Transverse colon (tissue), 4 donors: ENCODE data around the gene NRGN. TPM values are rescaled to one million over a fixed set of nuclear protein-coding genes. Genes with fewer than 3 reads are reported as not detected.

Experiments used
- DNase-seq: peaks from one replicate; pipeline ENCODE4 v3.0.0-alpha.2; 2019
- H3K27ac ChIP-seq, 4 donors: fragments of 200-600 bp; sonication (generic); 2 replicates each; pipeline ENCODE4 v1.5.1; 2016 to 2018; ENCODE audit warnings: inconsistent platforms in 4 of 4
- H3K27me3 ChIP-seq: fragments of 200-600 bp; sonication (generic); 2 replicates; pipeline ENCODE4 v1.5.1; 2017; ENCODE audit warnings: inconsistent platforms
- H3K36me3 ChIP-seq, 4 donors: fragments of 200-600 bp; sonication (generic); 2 replicates each; pipeline ENCODE4 v1.5.1; 2017 to 2019; ENCODE audit warnings: inconsistent platforms in 4 of 4
- H3K4me1 ChIP-seq, 4 donors: fragments of 200-600 bp; sonication (generic); 2 replicates each; pipeline ENCODE4 v1.5.1; 2017 to 2020; ENCODE audit warnings: inconsistent platforms in 4 of 4
- H3K4me3 ChIP-seq, 4 donors: fragments of 200-600 bp; sonication (generic); 1 replicate in 1 of 4; 2 replicates in 3 of 4; pipeline versions ENCODE4 v1.5.1 to v1.6.1; 2017 to 2019; ENCODE audit warnings: inconsistent platforms in 4 of 4
- H3K9me3 ChIP-seq, 2 donors: fragments of 200-600 bp; sonication (generic); 2 replicates each; pipeline ENCODE4 v1.5.1; 2017 to 2019; ENCODE audit warnings: inconsistent platforms in 2 of 2
- CTCF ChIP-seq, 5 experiments: fragments of 200-600 bp in 3 of 5; fragments of 450-650 bp in 2 of 5; sonication (generic) in 3 of 5; IDR thresholded peaks; 1 replicate in 2 of 5; 2 replicates in 3 of 5; pipeline ENCODE4 v1.5.1; 2016 to 2017; ENCODE audit warnings: antibody characterized with exemption in 5 of 5, inconsistent platforms in 3 of 5, mild to moderate bottlenecking in 2 of 5, moderate library complexity in 1 of 5
- EP300 ChIP-seq: sonication (generic); formaldehyde crosslinking; IDR thresholded peaks from one replicate; pipeline ENCODE4 v1.6.1; 2017; ENCODE audit warnings: antibody characterized with exemption, low read depth
- POLR2A ChIP-seq: fragments of 450-650 bp; IDR thresholded peaks from one replicate; pipeline ENCODE4 v1.6.1; 2016; ENCODE audit warnings: antibody characterized with exemption, mild to moderate bottlenecking, moderate library complexity
- POLR2AphosphoS5 ChIP-seq, 3 donors: sonication (generic); formaldehyde crosslinking; IDR thresholded peaks; one replicate each; pipeline ENCODE4 v1.6.1; 2016; ENCODE audit warnings: antibody characterized with exemption in 3 of 3
- WGBS, 2 donors: methylation state at CpG; one replicate each; pipeline ENCODE4 v1.1.5; 2018; ENCODE audit warnings: low coverage in 1 of 2; 5-methylcytosine and 5-hydroxymethylcytosine counted together
- in situ Hi-C, 4 donors: fragments of 200-750 bp; cut with MboI; loops; one replicate each; pipeline versions ENCODE4 v1.15.0 to v1.15.1; 2017; ENCODE audit warnings: low sequenced_read_pairs in 3 of 4, low pct_ligation_motif_present in 1 of 4, low pct_unique_long_range_greater_than_20kb in 1 of 4
- intact Hi-C: fragments of 100-400 bp; cut with DNase I; formaldehyde crosslinking; loops from one replicate; pipeline ENCODE4 v1.15.1; 2023; ENCODE audit warnings: low total_unique reads
- total RNA-seq, 4 donors: library from RNA; depleted of rRNA; stranded (reverse); fragments of >200 nt; gene quantifications; one replicate each; pipeline ENCODE4 v1.1.0, GENCODE V29; 2016

The NRGN gene
- total RNA-seq, 4 donors from 2014 or later = 0.96 to 1.5 TPM; not detected in 2

- Histone ChIP-seq H3K9me3 (no peaks in the 10 kb centered on the region), H3K4me3 (no peak overlapping the region), H3K4me1 (no peaks in the 10 kb centered on the region), H3K36me3 (peaks cover 0 to 3% (median 0%) of the 10 kb centered on the region in 4 donors), H3K27ac (no peak overlapping the region), H3K27me3 (no peaks in the 10 kb centered on the region)
- no peak for TF ChIP-seq CTCF (IDR thresholded peaks at IDR 0.05)
- TF ChIP-seq EP300 = no peak
- TF ChIP-seq POLR2AphosphoS5 (IDR thresholded peaks at IDR 0.05) = no peak
- TF ChIP-seq POLR2A = no peak
- DNase-seq = no peak
- intact Hi-C loops = no loop called here
- WGBS, 2 donors = 93 to 98% methylated on average over 4 to 7 of the region's 7 CpGs
- in situ Hi-C loops = no loop called here
These were observed 37.3 kb downstream of the NRGN start for GRCh38 chr11:124776865-124777645.

- no peak for TF ChIP-seq POLR2A
- TF ChIP-seq CTCF (IDR thresholded peaks at IDR 0.05) = peak in 4 of 5 experiments; percentile 12 to 38 (median 20)
- no peak for TF ChIP-seq POLR2AphosphoS5 (IDR thresholded peaks at IDR 0.05)
- no peak for TF ChIP-seq EP300
- DNase-seq = no peak
- no peaks in the 10 kb centered on the region for H3K9me3 ChIP-seq
- H3K27me3 ChIP-seq = no peaks in the 10 kb centered on the region
- no peaks in the 10 kb centered on the region for H3K36me3 ChIP-seq
- H3K27ac ChIP-seq = no peak overlapping the region
- intact Hi-C loops (no loop called here), in situ Hi-C loops (no loop called here)
- H3K4me1 ChIP-seq = no peaks in the 10 kb centered on the region
- 66 to 68% methylated on average over 2 of the region's 2 CpGs for WGBS, 2 donors
- H3K4me3 ChIP-seq = no peak overlapping the region
These were observed 38.5 kb downstream of the NRGN start for GRCh38 chr11:124778281-124778680.

GRCh38 chr11:124779568-124779967, 39.8 kb downstream of the NRGN start:
- intact Hi-C loops = no loop called here
- H3K4me1 ChIP-seq = peaks cover 0 to 4% (median 0%) of the 10 kb centered on the region in 4 donors
- no peak overlapping the region for H3K4me3 ChIP-seq
- no peaks in the 10 kb centered on the region for H3K9me3 ChIP-seq
- no peaks in the 10 kb centered on the region for H3K36me3 ChIP-seq
- H3K27ac ChIP-seq = no peak overlapping the region
- TF ChIP-seq POLR2AphosphoS5 (IDR thresholded peaks at IDR 0.05) = no peak
- TF ChIP-seq POLR2A = no peak
- no peak for TF ChIP-seq CTCF (IDR thresholded peaks at IDR 0.05)
- DNase-seq = no peak
- 77 to 83% methylated on average over 1 of the region's 1 CpG for whole genome bisulfite sequencing, 2 donors
- in situ Hi-C loops = no loop called here
- H3K27me3 ChIP-seq = no peaks in the 10 kb centered on the region

- in situ Hi-C loops = no loop called here
- H3K36me3 ChIP-seq = no peaks in the 10 kb centered on the region
- no peaks in the 10 kb centered on the region for H3K27me3 ChIP-seq
- DNase-seq = no peak
- TF ChIP-seq POLR2AphosphoS5 (IDR thresholded peaks at IDR 0.05) (no peak), POLR2A (no peak)
- no peak overlapping the region for H3K4me3 ChIP-seq
- intact Hi-C loops = no loop called here
- H3K4me1 ChIP-seq = peaks cover 0 to 4% (median 0%) of the 10 kb centered on the region in 4 donors
- 93 to 100% methylated on average over 1 to 4 of the region's 4 CpGs for WGBS, 2 donors
- H3K27ac ChIP-seq = no peak overlapping the region
- H3K9me3 ChIP-seq = no peaks in the 10 kb centered on the region
These were observed 43.3 kb downstream of the NRGN start for GRCh38 chr11:124783002-124783401.

- H3K4me3 ChIP-seq = no peak overlapping the region
- no peaks in the 10 kb centered on the region for H3K36me3 ChIP-seq
- 78 to 95% methylated on average over 2 of the region's 2 CpGs for WGBS, 2 donors
- H3K9me3 ChIP-seq = no peaks in the 10 kb centered on the region
- in situ Hi-C loops (no loop called here), intact Hi-C loops (no loop called here)
- H3K27ac ChIP-seq = no peak overlapping the region
- H3K4me1 ChIP-seq = peaks cover 0 to 4% (median 0%) of the 10 kb centered on the region in 4 donors
- TF ChIP-seq POLR2AphosphoS5 (IDR thresholded peaks at IDR 0.05) = no peak
- no peak for TF ChIP-seq POLR2A
- no peak for TF ChIP-seq CTCF (IDR thresholded peaks at IDR 0.05)
- TF ChIP-seq EP300 = no peak
- DNase-seq = no peak
- no peaks in the 10 kb centered on the region for H3K27me3 ChIP-seq
These were observed 44.3 kb downstream of the NRGN start for GRCh38 chr11:124784051-124784450.
